Uterus (tissue), 4 donors: Measurements from ENCODE around the gene ZNF407. TPM values are rescaled to one million over a fixed set of nuclear protein-coding genes. Genes with fewer than 3 reads are reported as not detected.

Experiments used
- DNase-seq, 2 donors: peaks; one replicate each; pipeline ENCODE4 v3.0.0-alpha.2; 2019 to 2020
- H3K27ac ChIP-seq, 2 donors: fragments of 200-600 bp; sonication (generic); 1 replicate in 1 of 2; 2 replicates in 1 of 2; pipeline ENCODE4 v1.5.1; 2016 to 2018
- H3K27me3 ChIP-seq, 2 donors: fragments of 200-600 bp; sonication (generic); one replicate each; pipeline ENCODE4 v1.5.1; 2018 to 2019; ENCODE audit warnings: control low read depth in 1 of 2
- H3K36me3 ChIP-seq, 2 donors: fragments of 200-600 bp; sonication (generic); one replicate each; pipeline ENCODE4 v1.5.1; 2019; ENCODE audit warnings: control low read depth in 1 of 2
- H3K4me1 ChIP-seq, 2 donors: fragments of 200-600 bp; sonication (generic); one replicate each; pipeline ENCODE4 v1.5.1; 2018 to 2019; ENCODE audit warnings: control low read depth in 1 of 2
- H3K4me3 ChIP-seq, 2 donors: fragments of 200-600 bp; sonication (generic); 1 replicate in 1 of 2; 2 replicates in 1 of 2; pipeline ENCODE4 v1.5.1; 2018 to 2019; ENCODE audit warnings: mild to moderate bottlenecking in 1 of 2
- H3K9me3 ChIP-seq, 2 donors: fragments of 200-600 bp; sonication (generic); one replicate each; pipeline ENCODE4 v1.5.1; 2019; ENCODE audit warnings: control low read depth in 1 of 2
- POLR2A ChIP-seq, 2 donors: fragments of 450-650 bp; IDR thresholded peaks; one replicate each; pipeline ENCODE4 v1.6.1; 2016; ENCODE audit warnings: antibody characterized with exemption in 2 of 2, mild to moderate bottlenecking in 1 of 2, moderate library complexity in 1 of 2
- intact Hi-C: fragments of 100-400 bp; cut with DNase I; formaldehyde crosslinking; loops from one replicate; pipeline ENCODE4 v1.15.1; 2023; ENCODE audit warnings: low total_unique reads
- total RNA-seq, 4 donors: library from RNA; depleted of rRNA in 3 of 4; stranded (reverse); fragments of >200 nt in 3 of 4; gene quantifications; one replicate each; pipeline versions ENCODE4 v1.1.0 to v1.2.4, GENCODE V29; 2014 to 2023
- TF ChIP-seq, protein P1 (sequence below), 4 experiments: fragments of 200-600 bp in 2 of 4; fragments of 450-650 bp in 2 of 4; sonication (generic) in 2 of 4; IDR thresholded peaks; one replicate each; pipeline ENCODE4 v1.5.1; 2016 to 2019; ENCODE audit warnings: antibody characterized with exemption in 4 of 4, mild to moderate bottlenecking in 2 of 4, moderate library complexity in 1 of 4
- donor health status: DM: yes; HTN: yes; CAD: no.

ZNF407 gene
- total RNA-seq, 4 donors from 2014 or later = 10.6 to 38.9 (median 23.7) TPM

DNA sequence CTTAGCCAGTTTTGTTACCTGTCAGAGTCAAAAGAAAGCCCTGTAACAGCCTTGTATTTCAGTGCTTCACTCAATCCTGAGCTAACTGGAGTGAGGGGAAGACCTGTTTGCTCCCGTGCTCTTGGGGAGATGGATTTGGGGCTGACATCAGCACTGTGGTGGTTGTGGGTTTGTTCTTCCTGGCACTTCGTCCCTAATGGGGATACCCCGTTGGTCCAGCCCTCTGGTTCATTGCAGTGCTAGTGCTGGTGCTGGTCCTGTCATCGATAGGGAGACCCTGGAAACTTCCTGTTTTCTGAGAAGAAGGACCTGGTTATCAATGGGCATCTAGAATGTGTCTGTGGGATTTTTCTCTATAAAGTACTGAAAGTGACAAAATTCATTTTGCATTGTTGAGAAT, 205.4 kb downstream of the ZNF407 start:
- H3K4me1 ChIP-seq = no peaks in the 10 kb centered on the region
- no peaks in the 10 kb centered on the region for H3K27me3 ChIP-seq
- H3K36me3 ChIP-seq = no peaks in the 10 kb centered on the region
- no peak overlapping the region for H3K4me3 ChIP-seq
- H3K27ac ChIP-seq = no peak overlapping the region
- no peak for DNase-seq
- no peaks in the 10 kb centered on the region for H3K9me3 ChIP-seq
- intact Hi-C loops = no loop called here
- TF ChIP-seq, protein P1, sequence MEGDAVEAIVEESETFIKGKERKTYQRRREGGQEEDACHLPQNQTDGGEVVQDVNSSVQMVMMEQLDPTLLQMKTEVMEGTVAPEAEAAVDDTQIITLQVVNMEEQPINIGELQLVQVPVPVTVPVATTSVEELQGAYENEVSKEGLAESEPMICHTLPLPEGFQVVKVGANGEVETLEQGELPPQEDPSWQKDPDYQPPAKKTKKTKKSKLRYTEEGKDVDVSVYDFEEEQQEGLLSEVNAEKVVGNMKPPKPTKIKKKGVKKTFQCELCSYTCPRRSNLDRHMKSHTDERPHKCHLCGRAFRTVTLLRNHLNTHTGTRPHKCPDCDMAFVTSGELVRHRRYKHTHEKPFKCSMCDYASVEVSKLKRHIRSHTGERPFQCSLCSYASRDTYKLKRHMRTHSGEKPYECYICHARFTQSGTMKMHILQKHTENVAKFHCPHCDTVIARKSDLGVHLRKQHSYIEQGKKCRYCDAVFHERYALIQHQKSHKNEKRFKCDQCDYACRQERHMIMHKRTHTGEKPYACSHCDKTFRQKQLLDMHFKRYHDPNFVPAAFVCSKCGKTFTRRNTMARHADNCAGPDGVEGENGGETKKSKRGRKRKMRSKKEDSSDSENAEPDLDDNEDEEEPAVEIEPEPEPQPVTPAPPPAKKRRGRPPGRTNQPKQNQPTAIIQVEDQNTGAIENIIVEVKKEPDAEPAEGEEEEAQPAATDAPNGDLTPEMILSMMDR (IDR thresholded peaks at IDR 0.05) = no peak
- TF ChIP-seq POLR2A (IDR thresholded peaks at IDR 0.05) = no peak

GRCh38 chr18:74803769-74804168, 206.1 kb downstream of the ZNF407 start:
- DNase-seq = peak in 1 of 2 donors; percentile 35
- intact Hi-C loops = no loop called here
- no peak for TF ChIP-seq POLR2A (IDR thresholded peaks at IDR 0.05)
- TF ChIP-seq, protein P1 (IDR thresholded peaks at IDR 0.05) = no peak
- Histone ChIP-seq H3K27me3 (no peaks in the 10 kb centered on the region), H3K36me3 (no peaks in the 10 kb centered on the region), H3K4me3 (no peak overlapping the region), H3K4me1 (no peaks in the 10 kb centered on the region), H3K9me3 (no peaks in the 10 kb centered on the region), H3K27ac (no peak overlapping the region)

GRCh38 chr18:74804677-74805076, 207.0 kb downstream of the ZNF407 start:
- intact Hi-C loops = no loop called here
- H3K27me3 ChIP-seq = no peaks in the 10 kb centered on the region
- H3K27ac ChIP-seq = no peak overlapping the region

DNA sequence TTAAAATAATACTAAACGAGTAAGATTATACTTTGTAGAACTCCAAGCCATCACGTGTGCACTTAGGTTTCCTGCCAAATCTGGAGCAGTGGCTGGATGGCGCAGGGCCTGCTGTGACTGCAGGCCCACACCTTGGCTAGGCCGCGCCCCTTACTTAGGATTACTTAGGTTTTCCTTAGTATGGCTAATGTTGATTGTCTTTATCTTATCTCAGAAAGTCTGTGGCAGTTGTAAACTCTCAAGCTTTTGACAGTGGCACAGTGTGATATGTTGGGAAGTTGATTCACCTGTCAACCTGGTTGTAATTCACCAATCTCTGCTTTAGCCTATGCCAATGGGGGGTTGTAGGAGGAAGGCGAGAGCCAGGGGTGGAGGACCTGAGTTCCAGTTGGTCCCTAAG, 208.4 kb downstream of the ZNF407 start:
- Histone ChIP-seq H3K4me3 (no peak overlapping the region), H3K36me3 (no peaks in the 10 kb centered on the region), H3K27me3 (no peaks in the 10 kb centered on the region), H3K27ac (no peak overlapping the region), H3K9me3 (no peaks in the 10 kb centered on the region), H3K4me1 (no peaks in the 10 kb centered on the region)
- DNase-seq = no peak
- intact Hi-C loops = no loop called here
- TF ChIP-seq, protein P1 (IDR thresholded peaks at IDR 0.05) = no peak
- no peak for TF ChIP-seq POLR2A (IDR thresholded peaks at IDR 0.05)

More at GRCh38 chr18:74804677-74805076, 207.0 kb downstream of the ZNF407 start:
- Histone ChIP-seq H3K36me3 (no peaks in the 10 kb centered on the region), H3K4me3 (no peak overlapping the region), H3K9me3 (no peaks in the 10 kb centered on the region), H3K4me1 (no peaks in the 10 kb centered on the region)
- no peak for DNase-seq
- TF ChIP-seq POLR2A (IDR thresholded peaks at IDR 0.05) = no peak
- TF ChIP-seq, protein P1 (IDR thresholded peaks at IDR 0.05) = no peak

DNA sequence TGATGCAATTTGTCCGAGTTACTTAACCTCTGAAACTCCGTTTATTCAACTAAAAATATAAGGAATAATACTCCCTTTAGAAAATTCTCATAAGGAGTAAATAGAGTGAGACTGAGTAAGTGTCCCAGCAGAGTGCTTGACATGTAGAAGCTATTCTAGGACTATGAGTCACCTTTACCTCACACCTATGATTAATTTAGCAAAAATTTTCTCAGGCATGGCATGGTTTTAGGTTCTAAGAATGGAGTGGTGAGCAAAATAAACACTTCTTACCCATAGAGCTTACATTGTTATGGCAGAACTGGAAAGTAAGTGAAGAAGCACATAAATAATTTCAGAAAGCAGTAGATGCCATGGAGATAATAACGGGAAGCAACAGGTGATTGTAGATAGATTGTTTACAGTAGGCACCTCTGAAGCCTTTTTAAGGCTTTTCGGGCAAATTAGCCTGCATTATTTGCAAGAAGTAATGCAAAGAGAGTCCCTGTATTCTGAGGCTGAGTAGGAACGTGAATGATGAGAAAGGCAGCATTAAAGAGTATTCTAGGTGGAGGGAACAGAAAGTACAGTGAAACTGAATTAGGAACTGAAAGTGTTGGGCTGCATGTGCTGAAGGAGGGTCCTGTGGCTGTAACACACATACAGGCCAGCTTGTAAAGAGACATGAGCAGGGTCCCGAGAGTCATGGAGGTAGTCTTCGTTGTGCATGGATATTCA, 209.2 kb downstream of the ZNF407 start:
- no peaks in the 10 kb centered on the region for H3K27me3 ChIP-seq
- no peak overlapping the region for H3K4me3 ChIP-seq
- TF ChIP-seq, protein P1 (IDR thresholded peaks at IDR 0.05) = no peak
- no peak for TF ChIP-seq POLR2A (IDR thresholded peaks at IDR 0.05)
- no peak overlapping the region for H3K27ac ChIP-seq
- H3K4me1 ChIP-seq = no peaks in the 10 kb centered on the region
- H3K9me3 ChIP-seq = no peaks in the 10 kb centered on the region
- intact Hi-C loops = no loop called here
- no peaks in the 10 kb centered on the region for H3K36me3 ChIP-seq
- DNase-seq = no peak
